Esophagus muscularis mucosa (tissue), 4 donors: Measurements from ENCODE around the gene PLEKHA3.

Experiments used
- EP300 ChIP-seq: sonication (generic); formaldehyde crosslinking; IDR thresholded peaks from one replicate; pipeline ENCODE4 v1.6.1; 2017; ENCODE audit warnings: antibody characterized with exemption
- POLR2A ChIP-seq: fragments of 450-650 bp; IDR thresholded peaks from one replicate; pipeline ENCODE4 v1.6.1; 2017; ENCODE audit warnings: antibody characterized with exemption, moderate library complexity, mild to moderate bottlenecking, low read depth
- POLR2AphosphoS5 ChIP-seq, 2 donors: sonication (generic); formaldehyde crosslinking; IDR thresholded peaks; one replicate each; pipeline ENCODE4 v1.6.1; 2017; ENCODE audit warnings: antibody characterized with exemption in 2 of 2
- TF ChIP-seq, protein P1 (sequence below), 3 experiments: fragments of 200-600 bp in 2 of 3; fragments of 450-650 bp in 1 of 3; sonication (generic) in 2 of 3; IDR thresholded peaks; one replicate each; pipeline ENCODE4 v1.5.1; 2017 to 2019; ENCODE audit warnings: antibody characterized with exemption in 3 of 3, mild to moderate bottlenecking in 2 of 3, moderate library complexity in 1 of 3

DNA sequence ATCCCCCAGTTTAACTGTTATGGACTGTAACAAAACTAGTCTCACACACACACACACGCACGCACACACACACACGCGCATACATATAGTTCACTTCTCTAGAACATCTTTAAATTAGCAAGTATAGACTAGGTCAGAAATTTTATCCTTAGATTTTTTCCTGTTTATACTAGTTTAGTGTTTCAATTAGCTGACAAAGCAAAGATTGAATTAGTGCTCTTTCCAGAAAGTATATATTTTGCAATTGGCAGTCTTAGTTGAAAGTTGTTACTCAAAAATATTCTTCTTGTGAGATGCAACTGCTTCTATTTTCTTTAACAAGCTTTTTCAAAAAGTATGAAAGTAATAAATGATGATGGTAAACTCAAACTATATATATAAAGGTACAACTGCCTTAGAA lies 22.5 kb downstream of the PLEKHA3 start:
- TF ChIP-seq POLR2A = no peak
- TF ChIP-seq, protein P1, sequence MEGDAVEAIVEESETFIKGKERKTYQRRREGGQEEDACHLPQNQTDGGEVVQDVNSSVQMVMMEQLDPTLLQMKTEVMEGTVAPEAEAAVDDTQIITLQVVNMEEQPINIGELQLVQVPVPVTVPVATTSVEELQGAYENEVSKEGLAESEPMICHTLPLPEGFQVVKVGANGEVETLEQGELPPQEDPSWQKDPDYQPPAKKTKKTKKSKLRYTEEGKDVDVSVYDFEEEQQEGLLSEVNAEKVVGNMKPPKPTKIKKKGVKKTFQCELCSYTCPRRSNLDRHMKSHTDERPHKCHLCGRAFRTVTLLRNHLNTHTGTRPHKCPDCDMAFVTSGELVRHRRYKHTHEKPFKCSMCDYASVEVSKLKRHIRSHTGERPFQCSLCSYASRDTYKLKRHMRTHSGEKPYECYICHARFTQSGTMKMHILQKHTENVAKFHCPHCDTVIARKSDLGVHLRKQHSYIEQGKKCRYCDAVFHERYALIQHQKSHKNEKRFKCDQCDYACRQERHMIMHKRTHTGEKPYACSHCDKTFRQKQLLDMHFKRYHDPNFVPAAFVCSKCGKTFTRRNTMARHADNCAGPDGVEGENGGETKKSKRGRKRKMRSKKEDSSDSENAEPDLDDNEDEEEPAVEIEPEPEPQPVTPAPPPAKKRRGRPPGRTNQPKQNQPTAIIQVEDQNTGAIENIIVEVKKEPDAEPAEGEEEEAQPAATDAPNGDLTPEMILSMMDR (IDR thresholded peaks at IDR 0.05) = no peak
- no peak for TF ChIP-seq POLR2AphosphoS5 (IDR thresholded peaks at IDR 0.05)
- no peak for TF ChIP-seq EP300
